OCI-M1 (cell line): Measurements from ENCODE around the gene ZNF469.
"Not testable (repeated sequence)": the region's sequence is repeated elsewhere in the genome, so short reads cannot be mapped to it uniquely, and the experiment has no call there.

ENCODE experiments used
- DNase-seq: peaks from one replicate; lab custom pipeline; 2025; lab: John Stamatoyannopoulos, UW

ZNF469 gene

DNA sequence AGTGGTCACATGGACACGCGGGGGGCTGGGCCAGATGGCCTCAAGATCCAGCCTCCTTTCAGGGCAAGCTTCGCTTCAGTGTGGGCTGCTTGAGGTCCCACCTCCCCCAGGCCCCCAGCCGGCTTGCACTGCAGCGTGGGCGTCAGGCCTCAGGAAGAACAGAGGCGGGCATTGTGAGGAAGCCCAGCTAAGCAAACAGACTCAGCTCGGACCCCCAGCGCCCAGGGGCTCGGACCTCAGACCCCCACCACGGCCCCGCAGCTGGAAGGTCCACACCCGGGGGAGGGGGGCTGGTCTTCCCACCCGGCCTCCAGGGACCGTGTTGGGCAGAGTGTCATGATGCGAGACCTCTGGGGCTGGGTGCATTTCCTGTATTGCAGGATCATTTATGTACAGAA is 24.7 kb upstream of the ZNF469 start:
- no peak for DNase-seq

DNA sequence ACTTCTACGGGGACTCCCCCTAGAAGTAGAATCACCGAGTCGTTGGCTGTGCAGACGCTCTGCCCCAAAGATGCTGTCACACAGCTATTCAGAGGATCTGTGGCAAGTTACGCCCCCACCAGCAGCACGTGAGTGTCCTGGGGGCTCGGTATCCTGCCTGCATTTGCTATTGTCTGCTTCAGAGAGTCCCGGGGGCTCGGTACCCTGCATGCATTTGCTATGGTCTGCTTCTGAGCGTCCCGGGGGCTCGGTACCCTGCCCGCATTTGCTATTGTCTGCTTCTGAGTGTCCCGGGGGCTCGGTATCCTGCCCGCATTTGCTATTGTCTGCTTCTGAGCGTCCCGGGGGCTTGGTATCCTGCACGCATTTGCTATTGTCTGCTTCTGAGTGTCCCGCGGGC is 23.8 kb upstream of the ZNF469 start:
- no peak for DNase-seq

- DNase-seq, result not testable (repeated sequence)
Measured at GRCh38 chr16:88360401-88360800, 22.4 kb upstream of the ZNF469 start.

GRCh38 chr16:88360999-88361398 is 21.8 kb upstream of the ZNF469 start:
- no peak for DNase-seq

- DNase-seq, result no peak
Measured at GRCh38 chr16:88361775-88362174, 21.0 kb upstream of the ZNF469 start.

DNA sequence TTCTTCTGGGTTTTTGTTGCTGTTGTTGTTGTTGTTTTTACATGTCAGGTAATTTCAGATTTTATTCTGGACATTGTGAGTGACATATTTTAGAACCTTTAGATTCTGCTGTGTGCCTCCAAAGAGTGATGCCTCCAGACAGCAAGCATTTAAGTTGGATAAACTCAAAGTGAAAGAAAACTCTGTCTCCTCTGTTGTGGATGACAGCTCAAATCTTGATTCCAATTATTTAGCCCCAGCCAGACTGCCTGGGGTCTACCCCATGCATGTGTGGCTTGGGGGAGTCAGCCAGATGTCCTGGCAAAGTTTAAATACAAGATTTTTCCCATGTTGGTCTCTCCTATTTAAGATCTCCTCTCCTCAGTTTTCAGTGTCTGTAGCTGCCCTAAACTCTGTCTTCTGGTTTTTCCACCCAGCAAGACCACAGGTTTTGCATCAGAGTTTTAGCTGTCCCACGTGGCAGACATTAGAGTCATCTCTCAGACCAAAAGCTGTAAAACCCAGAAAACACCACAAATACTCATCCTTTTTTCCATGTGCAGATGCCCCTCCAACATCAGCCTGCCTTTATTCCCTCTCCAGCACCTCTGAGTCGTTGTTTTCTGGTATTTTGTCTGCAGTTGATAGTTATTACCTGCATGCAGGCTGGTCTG is 19.4 kb upstream of the ZNF469 start:
- no peak for DNase-seq

DNA sequence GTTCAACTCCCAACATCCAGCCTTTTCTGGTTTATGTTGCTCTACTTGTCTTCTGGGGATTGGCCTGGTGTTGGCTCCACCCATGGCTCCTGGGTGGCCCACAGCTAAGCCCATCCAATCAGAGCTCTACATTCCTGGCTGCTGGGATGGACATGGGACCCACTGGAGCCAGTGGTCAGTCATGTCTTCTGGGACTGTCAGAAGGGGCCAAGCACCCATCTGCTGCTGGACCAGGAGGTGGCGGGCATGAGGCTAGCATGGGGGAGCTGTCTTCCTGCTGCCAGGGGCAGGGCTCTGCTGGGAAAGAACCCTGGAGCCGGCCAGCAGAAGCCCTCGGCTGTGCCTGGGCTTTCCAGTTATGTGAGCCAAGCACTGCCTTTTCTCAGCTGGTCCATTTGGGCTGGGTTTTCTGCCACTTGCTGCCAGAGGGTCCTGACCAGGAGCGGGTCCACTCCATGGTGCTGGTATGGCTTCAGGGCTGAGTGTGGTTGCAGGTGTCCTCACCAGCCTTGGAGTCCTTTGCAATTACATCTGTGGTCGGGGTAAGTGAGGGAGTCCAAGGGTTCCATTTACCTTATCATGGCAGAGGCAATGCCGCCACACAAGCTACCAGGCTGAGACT is 17.4 kb upstream of the ZNF469 start:
- no peak for DNase-seq

GRCh38 chr16:88366032-88366703 is 16.6 kb upstream of the ZNF469 start:
- no peak for DNase-seq

DNA sequence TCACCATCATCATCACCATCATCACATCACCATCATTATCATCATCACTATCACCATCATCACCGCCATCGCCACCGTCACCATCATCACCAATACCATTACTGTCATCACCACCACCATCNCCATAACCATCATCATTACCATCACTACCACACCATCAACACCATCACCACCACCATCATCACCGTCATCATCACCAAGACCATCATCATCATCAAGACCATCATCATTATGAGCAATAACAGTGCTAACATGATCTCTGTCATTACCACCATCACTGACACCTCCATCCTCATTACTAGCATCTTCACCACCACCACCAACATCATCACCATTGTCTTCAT is 16.1 kb upstream of the ZNF469 start:
- DNase-seq, result no peak

GRCh38 chr16:88367560-88367959 is 15.2 kb upstream of the ZNF469 start:
- DNase-seq, result no peak

DNA sequence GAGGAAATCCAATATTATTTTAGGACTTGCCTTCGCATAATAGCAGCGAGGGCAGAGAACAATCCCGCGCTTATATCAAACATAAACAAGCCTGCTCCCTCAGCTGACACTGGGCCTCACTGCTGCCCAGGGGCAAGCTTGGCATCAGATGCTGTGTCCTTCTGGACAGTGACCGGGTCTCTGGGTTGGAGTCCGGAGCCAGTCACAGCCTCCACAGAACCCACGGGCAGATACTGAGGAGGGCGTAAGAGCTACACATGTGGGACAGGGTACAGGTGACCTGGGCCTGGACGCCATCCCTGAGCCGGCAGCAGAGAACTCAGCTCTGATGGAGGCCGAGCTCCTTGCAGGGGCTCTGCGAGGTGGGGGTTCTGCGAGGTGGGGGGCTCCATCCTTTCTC is 14.7 kb upstream of the ZNF469 start:
- DNase-seq, result no peak

- no peak for DNase-seq
Measured at GRCh38 chr16:88368994-88369393, 13.8 kb upstream of the ZNF469 start.

- DNase-seq, result no peak
Measured at GRCh38 chr16:88369447-88370008, 13.2 kb upstream of the ZNF469 start.

- DNase-seq, result no peak
Measured at GRCh38 chr16:88370365-88370764, 12.4 kb upstream of the ZNF469 start.

DNA sequence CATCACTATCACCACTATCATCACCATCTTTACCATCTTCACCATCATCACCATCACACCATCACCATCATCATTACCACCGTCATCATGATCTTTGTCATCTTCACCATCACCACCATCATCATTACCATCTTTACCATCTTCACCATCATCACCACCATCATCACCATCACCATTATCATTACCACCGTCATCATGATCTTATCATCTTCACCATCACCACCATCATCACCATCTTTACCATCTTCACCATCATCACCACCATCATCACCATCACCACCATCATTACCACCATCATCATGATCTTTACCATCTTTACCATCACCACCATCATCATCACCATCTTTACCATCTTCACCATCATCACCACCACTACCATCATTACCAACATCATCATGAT is 10.2 kb upstream of the ZNF469 start:
- DNase-seq, result no peak

DNA sequence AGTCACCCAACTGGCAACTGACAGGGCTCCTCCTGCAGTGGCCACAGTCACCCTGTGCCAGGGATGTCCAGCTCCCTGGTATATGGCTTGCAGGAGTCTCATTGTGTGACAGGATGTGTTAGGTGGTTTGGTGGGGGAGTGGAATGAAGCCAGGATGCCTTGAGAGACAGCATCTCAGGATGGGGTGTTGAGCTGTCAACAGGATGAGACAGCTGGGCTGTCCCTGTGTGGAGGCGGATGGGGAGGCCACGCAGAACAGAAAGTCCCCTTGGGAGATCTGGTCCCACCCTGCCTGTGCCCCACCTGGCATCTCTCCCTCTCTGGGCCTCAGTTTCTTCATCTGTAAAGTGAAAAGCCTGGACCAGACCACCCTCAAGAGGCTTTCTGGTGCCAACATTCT is 9.5 kb upstream of the ZNF469 start:
- no peak for DNase-seq

DNA sequence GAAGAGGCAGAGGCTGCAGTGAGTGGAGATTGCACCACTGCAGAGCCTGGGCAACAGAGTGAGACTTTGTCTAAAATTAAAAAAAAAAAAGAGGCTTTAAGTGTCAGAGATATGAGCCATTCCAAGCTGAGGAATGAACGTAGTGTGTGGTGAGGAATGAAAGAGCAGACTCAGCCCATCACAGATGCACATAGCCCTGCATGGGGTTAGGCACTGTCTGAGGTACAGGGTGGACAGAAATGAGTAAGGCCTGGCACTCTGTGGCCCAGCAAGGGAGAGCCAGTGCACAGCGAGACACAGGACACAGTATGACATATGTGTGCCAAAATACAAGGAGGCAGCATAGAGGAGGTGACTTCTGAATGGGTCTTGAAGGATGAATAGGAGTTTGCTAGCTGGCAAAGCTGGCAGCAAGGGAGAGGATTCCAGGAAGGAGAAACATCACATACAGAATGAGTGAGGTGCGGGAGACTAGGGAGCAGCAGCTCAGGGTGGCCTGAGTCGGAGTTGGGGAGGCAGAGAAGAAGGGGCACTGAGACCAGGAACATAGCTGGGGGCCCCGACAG is 8.7 kb upstream of the ZNF469 start:
- DNase-seq, result no peak

DNA sequence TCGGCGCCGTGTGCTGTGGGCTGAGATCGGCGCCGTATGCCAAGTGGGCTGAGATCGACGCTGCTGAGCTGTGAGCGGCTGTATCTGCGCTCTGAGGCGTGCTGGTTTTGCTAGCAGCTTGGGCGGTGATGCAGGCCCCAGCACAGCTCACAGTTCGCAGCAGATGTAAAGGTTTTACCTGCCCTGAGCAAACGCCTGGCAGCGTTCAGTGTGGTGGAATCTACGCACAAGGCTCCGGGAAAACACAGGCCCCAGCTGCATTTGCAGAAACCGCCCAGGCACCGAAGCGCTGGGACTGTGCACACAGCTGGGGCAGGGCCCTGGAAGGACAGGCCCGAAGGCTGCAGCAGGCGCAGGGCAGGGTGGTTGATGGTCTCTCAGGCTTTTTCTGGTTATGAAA is 8.0 kb upstream of the ZNF469 start:
- no peak for DNase-seq

GRCh38 chr16:88375236-88375975 is 7.4 kb upstream of the ZNF469 start:
- no peak for DNase-seq

GRCh38 chr16:88375996-88376834 is 6.5 kb upstream of the ZNF469 start:
- DNase-seq, result no peak
